ENCODE measurements around the gene ASRGL1.

DNA sequence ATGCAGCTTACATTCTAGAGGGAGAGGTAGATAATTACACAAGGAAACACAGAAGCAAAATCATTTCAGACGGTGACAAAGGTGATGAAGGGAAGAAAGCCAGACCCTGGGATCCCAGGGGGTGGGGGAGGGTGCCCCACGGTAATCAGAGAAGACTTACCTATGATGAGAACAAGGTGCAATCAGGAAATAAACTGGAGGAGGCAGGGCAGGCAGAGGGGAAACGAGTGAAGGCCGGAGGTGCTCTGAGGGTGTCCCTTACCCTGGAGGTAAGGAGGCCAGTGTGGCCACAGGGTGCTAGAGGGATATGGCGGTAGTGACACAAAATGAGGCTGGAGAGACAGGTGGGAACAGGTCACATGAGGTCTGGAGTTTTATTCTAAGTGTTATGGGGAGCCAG lies 67.7 kb downstream of the ASRGL1 start:
- TF ChIP-seq, protein P1, sequence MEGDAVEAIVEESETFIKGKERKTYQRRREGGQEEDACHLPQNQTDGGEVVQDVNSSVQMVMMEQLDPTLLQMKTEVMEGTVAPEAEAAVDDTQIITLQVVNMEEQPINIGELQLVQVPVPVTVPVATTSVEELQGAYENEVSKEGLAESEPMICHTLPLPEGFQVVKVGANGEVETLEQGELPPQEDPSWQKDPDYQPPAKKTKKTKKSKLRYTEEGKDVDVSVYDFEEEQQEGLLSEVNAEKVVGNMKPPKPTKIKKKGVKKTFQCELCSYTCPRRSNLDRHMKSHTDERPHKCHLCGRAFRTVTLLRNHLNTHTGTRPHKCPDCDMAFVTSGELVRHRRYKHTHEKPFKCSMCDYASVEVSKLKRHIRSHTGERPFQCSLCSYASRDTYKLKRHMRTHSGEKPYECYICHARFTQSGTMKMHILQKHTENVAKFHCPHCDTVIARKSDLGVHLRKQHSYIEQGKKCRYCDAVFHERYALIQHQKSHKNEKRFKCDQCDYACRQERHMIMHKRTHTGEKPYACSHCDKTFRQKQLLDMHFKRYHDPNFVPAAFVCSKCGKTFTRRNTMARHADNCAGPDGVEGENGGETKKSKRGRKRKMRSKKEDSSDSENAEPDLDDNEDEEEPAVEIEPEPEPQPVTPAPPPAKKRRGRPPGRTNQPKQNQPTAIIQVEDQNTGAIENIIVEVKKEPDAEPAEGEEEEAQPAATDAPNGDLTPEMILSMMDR (IDR thresholded peaks at IDR 0.05) = no peak
- TF ChIP-seq POLR2A (IDR thresholded peaks at IDR 0.05) = no peak
- no peak for TF ChIP-seq POLR2AphosphoS5 (IDR thresholded peaks at IDR 0.05)
